HCEC 1CT (cell line): ENCODE measurements around the gene DHRS7B.
"Not testable (repeated sequence)": the region's sequence is repeated elsewhere in the genome, so short reads cannot be mapped to it uniquely, and the experiment has no call there.

Experiments used
- DNase-seq: peaks from one replicate; pipeline ENCODE4 v3.0.0-alpha.2; 2017

DHRS7B gene

DNA sequence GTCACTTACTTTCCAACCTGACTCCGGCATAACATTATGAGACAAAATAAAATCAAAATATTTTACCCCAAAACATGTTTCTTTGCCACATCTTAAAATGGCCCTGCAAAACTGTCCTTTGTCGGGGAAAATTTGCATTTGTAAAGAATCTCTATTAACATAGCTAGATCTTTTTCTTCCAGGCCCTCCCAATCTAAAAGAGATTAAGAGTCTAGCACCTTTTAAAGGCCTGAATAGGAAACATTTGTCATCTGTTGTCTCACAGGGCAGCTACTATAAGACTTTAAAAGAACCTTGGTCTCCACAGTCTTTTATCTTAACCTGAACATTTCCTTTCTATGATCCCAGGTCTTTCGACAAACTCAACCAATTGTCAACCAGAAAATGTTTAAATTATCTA lies 18.1 kb upstream of the DHRS7B start:
- no peak for DNase-seq

GRCh38 chr17:21113049-21113690 lies 13.6 kb upstream of the DHRS7B start:
- DNase-seq, result no peak

DNA sequence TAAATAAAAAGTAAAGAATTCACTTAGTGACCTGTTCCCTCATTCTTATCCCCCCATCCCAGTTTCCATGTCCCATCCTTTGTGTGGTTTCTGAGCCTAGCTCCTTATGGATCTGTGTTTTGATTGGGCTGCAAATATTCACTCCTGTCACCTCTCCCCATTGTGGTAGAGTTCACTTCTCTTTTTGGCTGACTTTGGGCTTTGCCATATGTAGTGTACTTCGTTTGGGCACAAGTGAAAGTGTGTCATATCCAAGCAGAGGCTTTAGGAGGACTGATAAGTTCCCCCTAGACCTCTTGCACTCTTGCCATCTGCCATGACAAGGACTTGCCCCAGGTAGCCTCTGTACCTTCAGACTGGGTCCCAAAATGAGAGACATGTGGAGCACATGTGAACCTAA lies 13.0 kb upstream of the DHRS7B start:
- no peak for DNase-seq

GRCh38 chr17:21114791-21115190 lies 12.0 kb upstream of the DHRS7B start:
- DNase-seq, result not testable (repeated sequence)

DNA sequence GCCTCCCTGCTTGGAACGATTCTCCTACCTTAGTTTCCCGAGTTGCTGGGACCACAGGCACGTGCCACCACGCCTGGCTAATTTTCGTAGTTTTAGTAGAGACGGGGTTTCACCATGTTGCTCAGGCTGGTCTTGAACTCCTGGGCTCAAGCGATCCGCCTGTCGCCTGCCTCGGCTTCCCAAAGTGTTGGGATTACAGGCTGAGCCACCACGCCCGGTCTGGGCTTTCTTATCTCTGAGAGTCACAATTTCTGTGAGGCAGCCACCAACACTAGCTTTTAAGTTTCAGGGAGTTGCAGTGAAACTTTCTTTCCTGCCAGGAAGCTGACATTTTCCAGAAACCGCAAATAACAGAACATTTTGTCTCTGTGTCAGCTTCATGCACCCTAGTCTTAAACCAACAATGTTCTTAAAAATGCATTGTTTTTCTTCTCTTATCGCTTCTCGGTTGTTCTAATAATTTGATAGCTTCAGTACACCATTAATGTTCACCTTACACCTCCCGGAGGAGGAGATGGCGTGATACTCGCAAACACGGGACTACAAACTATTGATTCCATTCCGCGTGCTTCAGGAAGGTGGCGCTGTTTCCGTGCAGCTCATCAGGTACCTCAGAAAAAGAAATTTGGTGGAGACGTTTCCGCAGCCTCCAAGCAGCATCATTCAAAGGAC lies 7.4 kb upstream of the DHRS7B start:
- DNase-seq, result peak; percentile 54

DNA sequence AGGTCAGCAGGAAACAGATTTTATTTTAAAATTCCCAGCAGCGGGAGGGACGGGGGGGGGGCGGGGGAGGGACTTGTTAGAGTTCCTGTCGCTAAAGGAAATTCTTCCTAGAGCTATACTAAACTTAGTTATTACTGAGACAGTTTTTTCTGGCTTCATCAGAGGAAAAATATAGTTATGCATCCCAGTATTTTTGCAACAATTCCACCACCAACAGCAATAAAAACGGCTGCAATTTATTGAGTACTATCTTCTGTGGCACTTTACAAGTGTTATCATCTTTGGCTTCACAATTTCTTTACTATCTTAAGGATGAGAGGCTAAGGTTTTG lies 6.9 kb upstream of the DHRS7B start:
- DNase-seq, result no peak

DNA sequence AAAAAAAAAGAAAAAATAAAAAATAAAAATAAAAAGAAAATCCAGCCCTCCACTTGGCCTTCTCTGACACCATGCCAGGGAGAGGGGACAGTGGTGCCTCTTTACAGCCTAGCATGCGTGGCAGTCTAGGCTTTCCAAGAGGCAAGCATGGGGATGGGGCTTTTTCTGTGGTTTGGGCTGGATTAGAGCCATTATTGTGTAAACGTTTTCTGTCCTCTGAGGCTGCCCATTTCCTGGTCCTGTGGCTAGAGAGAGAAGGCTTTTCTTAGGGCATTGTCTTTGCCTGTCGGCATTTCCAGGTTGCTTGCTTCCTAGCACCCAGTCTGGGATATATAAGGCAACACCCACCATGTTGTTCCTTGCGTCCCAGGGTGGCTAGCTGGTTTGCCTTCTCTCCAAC lies 2.7 kb upstream of the DHRS7B start:
- no peak for DNase-seq

GRCh38 chr17:21124517-21124916 lies 2.2 kb upstream of the DHRS7B start:
- not testable (repeated sequence) for DNase-seq

GRCh38 chr17:21125862-21126261 lies 902 bp upstream of the DHRS7B start:
- DNase-seq, result no peak

DNA sequence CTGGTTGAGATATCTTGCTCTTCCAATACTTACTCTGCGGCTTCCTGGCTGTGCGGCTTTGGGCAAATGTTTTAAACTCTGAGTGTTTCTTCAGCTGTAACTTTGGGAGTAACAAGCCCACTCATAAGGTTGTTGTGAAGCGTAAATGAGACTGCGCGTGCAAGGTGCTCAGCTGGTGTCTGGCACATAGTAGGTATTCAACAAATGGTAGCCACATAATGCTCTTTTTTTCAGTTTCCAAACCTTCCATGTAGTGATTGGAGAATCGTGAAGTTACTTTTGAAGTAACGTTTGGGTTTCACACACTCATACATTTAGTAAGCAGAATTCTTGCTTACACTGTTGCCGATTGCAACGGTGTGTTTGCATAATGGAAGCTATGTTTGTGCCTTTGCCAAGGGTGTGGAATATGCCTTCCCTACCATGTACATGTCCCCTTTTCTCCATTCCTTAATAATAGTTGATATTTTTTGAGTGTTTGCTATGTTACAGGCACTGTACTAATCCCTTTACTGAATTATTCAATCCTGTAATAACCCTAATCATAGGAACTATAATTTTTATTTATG lies 829 bp downstream of the DHRS7B start:
- DNase-seq, result no peak

DNA sequence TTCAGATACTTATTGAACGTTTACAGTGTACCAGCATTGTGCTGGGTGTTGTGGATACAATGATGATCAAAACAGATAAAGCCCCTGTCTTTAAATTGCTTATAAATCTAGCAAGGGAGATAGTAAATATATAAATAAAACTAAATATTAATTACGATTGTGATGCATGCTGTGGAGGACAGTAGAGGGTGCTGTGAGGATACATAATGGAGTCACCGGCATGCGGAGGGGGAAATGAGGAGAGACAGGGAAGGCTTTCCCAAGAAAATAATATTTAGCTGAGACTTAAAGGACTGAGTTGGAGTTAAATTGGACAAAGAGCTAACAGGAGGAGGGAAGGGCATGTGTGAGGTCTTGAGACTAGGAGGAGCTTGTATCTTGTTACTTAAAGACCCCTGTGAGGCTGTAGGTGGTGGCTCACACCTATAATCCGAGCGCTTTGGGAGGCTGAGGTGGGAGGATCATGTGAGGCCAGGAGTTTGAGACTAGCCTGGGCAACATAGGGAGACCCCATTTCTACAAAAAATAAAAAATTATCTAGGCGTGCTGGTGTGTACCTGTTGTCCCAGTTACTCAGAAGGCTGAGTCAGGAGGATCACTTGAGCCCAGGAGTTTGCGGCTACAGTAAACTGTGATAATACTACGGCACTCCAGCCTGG lies 2.4 kb downstream of the DHRS7B start:
- DNase-seq, result peak; percentile 19

DNA sequence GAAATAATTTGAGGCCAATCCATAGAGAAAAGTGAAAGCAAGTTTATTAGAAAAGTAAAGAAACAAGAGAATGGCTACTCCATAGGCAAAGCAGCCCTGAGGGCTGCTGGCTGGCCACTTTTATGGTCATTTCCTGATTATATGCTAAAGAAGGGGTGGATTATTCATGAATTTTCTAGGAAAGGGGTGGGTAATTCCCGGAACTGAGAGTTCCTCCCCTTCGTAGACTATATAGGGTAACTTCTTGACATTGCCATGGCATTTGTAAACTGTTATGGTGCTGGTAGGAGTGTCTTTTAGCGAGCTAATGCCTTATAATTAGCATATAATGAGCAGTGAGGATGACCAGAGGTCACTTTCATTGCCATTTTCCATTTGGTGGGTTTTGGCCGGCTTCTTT lies 4.4 kb downstream of the DHRS7B start:
- no peak for DNase-seq

GRCh38 chr17:21132428-21132827 lies 5.7 kb downstream of the DHRS7B start:
- no peak for DNase-seq

GRCh38 chr17:21134559-21134958 lies 7.8 kb downstream of the DHRS7B start:
- no peak for DNase-seq

GRCh38 chr17:21140911-21141310 lies 14.1 kb downstream of the DHRS7B start:
- no peak for DNase-seq

DNA sequence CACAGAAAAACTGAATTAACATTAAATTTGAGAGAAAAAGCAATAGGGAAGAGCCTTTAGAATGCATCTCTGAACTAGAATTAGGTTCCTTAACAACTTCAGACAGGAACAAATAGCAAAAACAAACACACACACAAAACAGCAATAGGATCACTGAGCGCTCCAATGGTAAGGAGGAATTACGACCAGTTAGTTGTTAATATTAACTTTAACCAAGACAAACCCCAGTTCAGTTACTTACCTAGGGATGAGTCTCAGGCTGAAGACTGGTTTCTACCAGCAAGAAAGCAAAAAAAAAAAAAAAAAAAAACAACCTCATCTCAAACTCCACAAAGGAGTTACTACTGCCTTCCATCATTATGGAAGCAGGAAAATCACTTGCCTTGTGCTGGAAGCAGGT lies 14.6 kb downstream of the DHRS7B start:
- DNase-seq, result no peak

GRCh38 chr17:21142065-21142464 lies 15.3 kb downstream of the DHRS7B start:
- DNase-seq, result not testable (repeated sequence)

GRCh38 chr17:21143695-21144094 lies 16.9 kb downstream of the DHRS7B start:
- DNase-seq, result no peak

DNA sequence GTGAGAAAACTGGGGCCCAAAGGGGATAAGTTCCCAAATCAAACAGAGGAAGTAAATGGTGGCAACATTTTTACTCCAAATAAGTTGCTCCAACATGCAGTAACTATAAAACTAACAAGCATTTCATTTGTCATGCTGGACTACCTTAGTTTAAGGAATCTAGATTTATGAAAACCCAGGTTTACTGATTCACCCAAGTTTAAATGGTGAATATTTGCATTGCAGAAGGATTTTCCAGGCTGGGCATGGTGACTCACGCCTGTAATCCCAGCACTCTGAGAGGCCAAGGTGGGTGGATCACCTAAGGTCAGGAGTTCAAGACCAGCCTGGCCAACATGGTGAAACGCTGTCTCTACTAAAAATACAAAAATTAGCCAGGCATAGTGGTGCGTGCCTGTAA lies 17.5 kb downstream of the DHRS7B start:
- not testable (repeated sequence) for DNase-seq

DNA sequence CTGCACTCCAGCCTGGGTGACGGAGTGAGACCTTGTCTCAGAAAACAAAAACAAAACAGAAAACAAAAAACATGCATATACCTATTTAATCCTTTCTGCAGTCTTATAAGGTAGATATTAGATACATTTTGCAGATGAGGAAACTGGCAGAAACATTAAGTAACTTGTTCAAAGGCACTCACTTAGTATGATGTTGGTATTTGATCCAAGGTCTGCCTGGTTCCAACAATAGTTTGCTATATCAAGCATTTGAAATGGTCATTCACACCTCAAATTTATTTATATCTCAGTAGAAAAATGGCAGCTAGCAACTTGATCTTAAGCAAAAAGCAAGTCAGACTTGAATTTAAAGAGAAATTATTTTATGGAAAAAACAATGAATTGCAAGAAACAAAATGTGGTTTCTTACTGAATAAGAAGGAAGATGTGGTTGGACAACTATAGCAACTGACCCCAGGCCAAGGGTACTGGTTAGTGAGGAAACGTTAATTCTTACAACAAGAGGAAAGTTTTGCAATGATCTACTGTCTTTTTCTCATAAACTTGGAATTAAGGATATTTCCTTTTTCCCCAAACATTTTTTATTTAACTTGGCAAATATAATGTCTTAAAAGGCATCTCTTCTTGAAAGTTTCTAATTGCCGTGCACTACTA lies 19.7 kb downstream of the DHRS7B start:
- DNase-seq, result no peak

DNA sequence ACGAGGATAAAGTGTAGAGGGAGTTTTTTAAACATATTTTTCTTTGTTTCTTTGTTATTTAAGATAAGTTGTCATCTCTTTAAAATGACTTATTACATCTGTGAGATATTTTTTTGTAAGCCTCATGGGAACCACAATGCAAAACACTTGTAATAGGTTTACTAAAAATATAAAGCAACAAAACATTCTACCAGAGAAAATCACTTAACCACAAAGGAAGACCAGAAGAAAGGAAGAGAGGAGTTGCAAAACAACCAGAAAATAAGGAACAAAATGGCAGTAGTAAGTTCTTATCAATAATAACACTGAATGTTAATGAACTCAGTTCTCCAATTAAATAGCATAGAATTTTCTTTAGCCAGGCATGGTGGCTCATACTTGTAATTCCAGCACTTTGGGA lies 22.9 kb downstream of the DHRS7B start:
- no peak for DNase-seq

GRCh38 chr17:21152731-21153130 lies 26.0 kb downstream of the DHRS7B start:
- no peak for DNase-seq

DNA sequence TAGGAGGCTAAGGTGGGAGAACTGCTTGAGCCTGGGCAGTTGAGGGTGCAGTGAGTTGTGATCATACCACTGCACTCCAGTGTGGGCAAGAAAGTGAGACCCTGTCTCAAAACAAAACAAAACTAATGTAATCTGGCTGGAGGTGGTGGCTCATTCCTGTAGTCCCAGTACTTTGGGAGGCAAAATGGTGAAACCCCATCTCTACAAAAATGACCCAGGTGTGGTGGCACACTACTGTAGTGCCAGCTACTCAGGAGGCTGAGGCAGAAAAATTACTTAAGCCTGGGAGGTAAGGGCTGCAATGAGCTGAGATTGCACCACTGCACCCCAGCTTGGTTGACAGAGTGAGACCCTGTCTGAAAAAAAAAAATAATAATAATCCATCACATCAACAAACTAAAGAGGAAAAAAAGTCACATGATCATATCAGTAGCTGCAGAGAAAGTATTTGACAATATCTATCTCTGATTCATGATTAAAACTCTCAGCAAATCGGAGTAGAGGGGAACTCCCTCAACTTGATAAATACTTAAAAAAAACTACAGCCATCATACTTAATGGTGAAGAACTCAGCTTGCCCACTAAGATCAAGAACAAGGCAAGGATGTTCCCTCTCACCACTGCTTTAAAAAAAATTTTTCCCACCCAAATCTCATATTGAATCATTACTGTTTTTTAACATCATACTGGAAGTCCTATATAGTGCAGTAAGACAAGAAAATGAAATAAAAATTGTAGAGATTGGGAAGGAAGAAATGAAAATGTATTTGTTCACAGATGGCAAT lies 31.0 kb downstream of the DHRS7B start:
- no peak for DNase-seq
